Prostate gland (tissue), 2 donors: ENCODE results near the gene DTD2.

Experiments
- CTCF ChIP-seq, 4 experiments: fragments of 200-600 bp in 2 of 4; fragments of 450-650 bp in 2 of 4; sonication (generic) in 2 of 4; IDR thresholded peaks; 1 replicate in 3 of 4; 2 replicates in 1 of 4; pipeline ENCODE4 v1.5.1; 2016 to 2019; ENCODE audit warnings: antibody characterized with exemption in 4 of 4, mild to moderate bottlenecking in 2 of 4, moderate library complexity in 2 of 4
- POLR2A ChIP-seq: fragments of 450-650 bp; IDR thresholded peaks from one replicate; pipeline ENCODE4 v1.6.1; 2016; ENCODE audit warnings: antibody characterized with exemption, mild to moderate bottlenecking
- POLR2AphosphoS5 ChIP-seq: sonication (generic); formaldehyde crosslinking; IDR thresholded peaks from one replicate; pipeline ENCODE4 v1.6.1; 2017; ENCODE audit warnings: antibody characterized with exemption

GRCh38 chr14:31429791-31430190 lies 27.5 kb downstream of the DTD2 start:
- no peak for TF ChIP-seq POLR2AphosphoS5
- no peak for TF ChIP-seq CTCF (IDR thresholded peaks at IDR 0.05)
- no peak for TF ChIP-seq POLR2A
